Fibroblast of lung (primary cell): ENCODE data around the gene HOXA1. TPM values are rescaled to one million over a fixed set of nuclear protein-coding genes. Genes with fewer than 3 reads are reported as not detected.

Source experiments
- DNase-seq, 2 donors: peaks; one replicate each; pipeline versions ENCODE4 v3.0.0 to v3.0.0-alpha.2; 2010; ENCODE audit warnings: low read depth in 2 of 2
- H2AFZ ChIP-seq: 2 replicates; pipeline ENCODE4 v1.5.1; 2012; ENCODE audit warnings: low read length, control low read depth, inconsistent platforms
- H3K27ac ChIP-seq: 2 replicates; pipeline ENCODE4 v1.5.1; 2011; ENCODE audit warnings: low read length, control low read depth; ENCODE audit not compliant: insufficient read depth
- H3K27me3 ChIP-seq: 2 replicates; pipeline ENCODE4 v1.5.1; 2011; ENCODE audit warnings: mild to moderate bottlenecking, low read length; ENCODE audit not compliant: control insufficient read depth, insufficient read depth
- H3K36me3 ChIP-seq: 2 replicates; pipeline ENCODE4 v1.5.1; 2011; ENCODE audit warnings: low read length; ENCODE audit not compliant: control insufficient read depth, insufficient read depth
- H3K4me1 ChIP-seq: 2 replicates; pipeline ENCODE4 v1.5.1; 2011; ENCODE audit warnings: low read length; ENCODE audit not compliant: control insufficient read depth, insufficient read depth; ENCODE audit errors: extremely low read depth
- H3K4me2 ChIP-seq: 2 replicates; pipeline ENCODE4 v1.5.1; 2011; ENCODE audit warnings: low read length, control low read depth; ENCODE audit not compliant: insufficient read depth; ENCODE audit errors: extremely low read depth
- H3K4me3 ChIP-seq, 4 experiments: fragments of 200-600 bp in 1 of 4; sonication (generic) in 1 of 4; replicated peaks in 1 of 4; 2 replicates each; pipeline ENCODE4 v1.5.1; 2011 to 2016; ENCODE audit warnings: low read length in 4 of 4, low read depth in 3 of 4, mild to moderate bottlenecking in 3 of 4, control low read depth in 2 of 4, inconsistent platforms in 1 of 4, mixed read lengths in 1 of 4; ENCODE audit not compliant: insufficient read depth in 1 of 4; ENCODE audit errors: control extremely low read depth in 1 of 4
- H3K79me2 ChIP-seq: 2 replicates; pipeline ENCODE4 v1.5.1; 2012; ENCODE audit warnings: mild to moderate bottlenecking, low read length, inconsistent platforms; ENCODE audit not compliant: control insufficient read depth, insufficient read depth
- H3K9ac ChIP-seq: 2 replicates; pipeline ENCODE4 v1.5.1; 2011; ENCODE audit warnings: mild to moderate bottlenecking, low read length, control low read depth; ENCODE audit not compliant: insufficient read depth
- H3K9me3 ChIP-seq: 2 replicates; pipeline ENCODE4 v1.5.1; 2012; ENCODE audit warnings: low read depth, low read length; ENCODE audit not compliant: control insufficient read depth, insufficient read depth
- H4K20me1 ChIP-seq: 2 replicates; pipeline ENCODE4 v1.5.1; 2011; ENCODE audit warnings: low read length; ENCODE audit not compliant: control insufficient read depth, insufficient read depth; ENCODE audit errors: extremely low read depth
- CTCF ChIP-seq, 2 donors: IDR thresholded peaks in 1 of 2; conservative IDR thresholded peaks in 1 of 2; 1 replicate in 1 of 2; 2 replicates in 1 of 2; pipeline ENCODE4 v1.5.1; 2011 to 2012; ENCODE audit warnings: low read length in 2 of 2, control low read depth in 1 of 2, inconsistent platforms in 1 of 2, low read depth in 1 of 2, mild to moderate bottlenecking in 1 of 2
- EZH2 ChIP-seq: IDR thresholded peaks from 2 replicates; pipeline ENCODE4 v1.5.1; 2012; ENCODE audit warnings: low read length, control low read depth, mild to moderate bottlenecking; ENCODE audit errors: missing control alignments
- polyA plus RNA-seq, 2 donors: library from polyadenylated mRNA; depleted of rRNA in 1 of 2; stranded (reverse) in 1 of 2; unstranded in 1 of 2; fragments of >200 nt; gene quantifications; 2 replicates each; pipeline ENCODE4 v1.2.1, GENCODE V29; 2011 to 2012; ENCODE audit warnings: missing spikeins in 1 of 2
- total RNA-seq: library from RNA; depleted of rRNA; stranded (reverse); fragments of >200 nt; gene quantifications from 2 replicates; pipeline ENCODE4 v1.2.1, GENCODE V29; 2014

The HOXA1 gene
- total and polyA plus RNA-seq, 2 donors (not counting 1 experiment from before 2014, with no cell fraction given) = 0.50 to 0.83 TPM

- Histone ChIP-seq H4K20me1 (no peaks in the 10 kb centered on the region), H2AFZ (no peak overlapping the region), H3K79me2 (no peaks in the 10 kb centered on the region), H3K9ac (no peak overlapping the region), H3K4me2 (no peak overlapping the region), H3K27me3 (no peaks in the 10 kb centered on the region), H3K4me1 (no peaks in the 10 kb centered on the region), H3K4me3 (no peak overlapping the region), H3K9me3 (no peaks in the 10 kb centered on the region), H3K27ac (no peak overlapping the region), H3K36me3 (no peaks in the 10 kb centered on the region)
- peak; percentile 51 to 88 for DNase-seq
- TF ChIP-seq EZH2 (no peak), CTCF (conservative IDR thresholded peaks at IDR 0.05 in 1 of 2, IDR thresholded peaks at IDR 0.05 in 1 of 2; ENCODE audit: low read depth in 1 of 2, low read length in 2 of 2) (no peak)
Observed at GRCh38 chr7:27066148-27066547, 29.7 kb downstream of the HOXA1 start.

GRCh38 chr7:27065709-27066108, 30.1 kb downstream of the HOXA1 start:
- Histone ChIP-seq H3K36me3 (no peaks in the 10 kb centered on the region), H3K4me2 (no peak overlapping the region), H3K9ac (no peak overlapping the region), H3K27me3 (no peaks in the 10 kb centered on the region), H3K9me3 (no peaks in the 10 kb centered on the region), H3K4me1 (no peaks in the 10 kb centered on the region), H2AFZ (no peak overlapping the region), H3K4me3 (no peak overlapping the region), H3K79me2 (no peaks in the 10 kb centered on the region), H4K20me1 (no peaks in the 10 kb centered on the region), H3K27ac (no peak overlapping the region)
- no peak for DNase-seq
- no peak for TF ChIP-seq CTCF (conservative IDR thresholded peaks at IDR 0.05 in 1 of 2, IDR thresholded peaks at IDR 0.05 in 1 of 2; ENCODE audit: low read depth in 1 of 2, low read length in 2 of 2)
- TF ChIP-seq EZH2 = no peak

- no peaks in the 10 kb centered on the region for H3K79me2 ChIP-seq
- no peaks in the 10 kb centered on the region for H3K4me1 ChIP-seq
- DNase-seq = no peak
- no peaks in the 10 kb centered on the region for H3K36me3 ChIP-seq
- H3K27me3 ChIP-seq = no peaks in the 10 kb centered on the region
- no peaks in the 10 kb centered on the region for H3K9me3 ChIP-seq
- H4K20me1 ChIP-seq = no peaks in the 10 kb centered on the region
- no peak overlapping the region for H3K9ac ChIP-seq
- TF ChIP-seq EZH2 (no peak), CTCF (conservative IDR thresholded peaks at IDR 0.05 in 1 of 2, IDR thresholded peaks at IDR 0.05 in 1 of 2; ENCODE audit: low read depth in 1 of 2, low read length in 2 of 2) (no peak)
- H3K27ac ChIP-seq = no peak overlapping the region
- no peak overlapping the region for H3K4me2 ChIP-seq
- no peak overlapping the region for H2AFZ ChIP-seq
- no peak overlapping the region for H3K4me3 ChIP-seq
Observed at GRCh38 chr7:27064661-27065060, 31.1 kb downstream of the HOXA1 start.
